ENCODE data around the gene DGKI. TPM values are rescaled to one million over a fixed set of nuclear protein-coding genes. Genes with fewer than 3 reads are reported as not detected.

DGKI gene
- total and polyA plus RNA-seq, 4 donors: 0.03 to 1.5 (median 0.33) TPM

- no peak for ATAC-seq (ENCODE audit: insufficient read depth, low FRiP score)
- WGBS, 2 donors: 63 to 75% methylated on average over 4 of the region's 4 CpGs
- DNase-seq: no peak
- no peak overlapping the region for H3K9ac ChIP-seq (ENCODE audit: insufficient read depth in 1 of 2, low read length in 2 of 2)
- H3K36me3 ChIP-seq (ENCODE audit: control insufficient read depth in 4 of 4, insufficient read depth in 4 of 4, low read length in 4 of 4): no peaks in the 10 kb centered on the region
- no peak overlapping the region for H3K27ac ChIP-seq (ENCODE audit: low read depth in 1 of 2, low read length in 1 of 2)
- H3K4me1 ChIP-seq (ENCODE audit: control insufficient read depth in 5 of 5, insufficient read depth in 5 of 5, low read length in 5 of 5): peaks cover 0 to 3% (median 0%) of the 10 kb centered on the region in 5 donors
- no peaks in the 10 kb centered on the region for H3K9me3 ChIP-seq (ENCODE audit: control insufficient read depth in 4 of 4, insufficient read depth in 3 of 4, low read length in 3 of 4)
- H3K27me3 ChIP-seq (ENCODE audit: control insufficient read depth in 3 of 3, insufficient read depth in 3 of 3, low read length in 2 of 3): no peaks in the 10 kb centered on the region
- no peak for TF ChIP-seq CTCF (IDR thresholded peaks at IDR 0.05; ENCODE audit: control extremely low read depth, extremely low read depth)
- H3K4me3 ChIP-seq: no peak overlapping the region
These were observed 185.1 kb downstream of the DGKI start for GRCh38 chr7:137661634-137662033.

GRCh38 chr7:137658190-137658900 lies 188.4 kb downstream of the DGKI start:
- Histone ChIP-seq H3K4me1 (ENCODE audit: control insufficient read depth in 5 of 5, insufficient read depth in 5 of 5, low read length in 5 of 5) (peaks cover 0 to 3% (median 0%) of the 10 kb centered on the region in 5 donors), H3K27ac (ENCODE audit: low read depth in 1 of 2, low read length in 1 of 2) (no peak overlapping the region), H3K9ac (ENCODE audit: insufficient read depth in 1 of 2, low read length in 2 of 2) (no peak overlapping the region), H3K9me3 (ENCODE audit: control insufficient read depth in 4 of 4, insufficient read depth in 3 of 4, low read length in 3 of 4) (no peaks in the 10 kb centered on the region), H3K27me3 (ENCODE audit: control insufficient read depth in 3 of 3, insufficient read depth in 3 of 3, low read length in 2 of 3) (no peaks in the 10 kb centered on the region), H3K36me3 (ENCODE audit: control insufficient read depth in 4 of 4, insufficient read depth in 4 of 4, low read length in 4 of 4) (no peaks in the 10 kb centered on the region), H3K4me3 (no peak overlapping the region)
- TF ChIP-seq CTCF (IDR thresholded peaks at IDR 0.05; ENCODE audit: control extremely low read depth, extremely low read depth): no peak
- DNase-seq: peak in 2 of 3 donors; percentile 14 to 17
- 78 to 81% methylated on average over 9 of the region's 9 CpGs for WGBS, 2 donors
- ATAC-seq (ENCODE audit: insufficient read depth, low FRiP score): no peak

GRCh38 chr7:137657476-137658189 lies 189.1 kb downstream of the DGKI start:
- H3K36me3 ChIP-seq (ENCODE audit: control insufficient read depth in 4 of 4, insufficient read depth in 4 of 4, low read length in 4 of 4): no peaks in the 10 kb centered on the region
- H3K27me3 ChIP-seq (ENCODE audit: control insufficient read depth in 3 of 3, insufficient read depth in 3 of 3, low read length in 2 of 3): no peaks in the 10 kb centered on the region
- ATAC-seq (ENCODE audit: insufficient read depth, low FRiP score) (no peak), DNase-seq (peak in 2 of 3 donors; percentile 4 to 26)
- no peak overlapping the region for H3K9ac ChIP-seq (ENCODE audit: insufficient read depth in 1 of 2, low read length in 2 of 2)
- H3K27ac ChIP-seq (ENCODE audit: low read depth in 1 of 2, low read length in 1 of 2): no peak overlapping the region
- no peak overlapping the region for H3K4me3 ChIP-seq
- no peak for TF ChIP-seq CTCF (IDR thresholded peaks at IDR 0.05; ENCODE audit: control extremely low read depth, extremely low read depth)
- WGBS, 2 donors: 65 to 75% methylated on average over 4 of the region's 4 CpGs
- no peaks in the 10 kb centered on the region for H3K9me3 ChIP-seq (ENCODE audit: control insufficient read depth in 4 of 4, insufficient read depth in 3 of 4, low read length in 3 of 4)
- peaks cover 0 to 3% (median 0%) of the 10 kb centered on the region in 5 donors for H3K4me1 ChIP-seq (ENCODE audit: control insufficient read depth in 5 of 5, insufficient read depth in 5 of 5, low read length in 5 of 5)

Data from lung (tissue), 12 donors.